ENCODE results near the gene FDXR.
"Not testable (repeated sequence)": the region's sequence is repeated elsewhere in the genome, so short reads cannot be mapped to it uniquely, and the experiment has no call there.

FDXR gene

GRCh38 chr17:74919440-74920305, 46.9 kb upstream of the FDXR start:
- no peak overlapping the region for H3K4me3 ChIP-seq (ENCODE audit: low read depth, low read length)
- TF ChIP-seq CTCF (IDR thresholded peaks at IDR 0.05; ENCODE audit: borderline replicate concordance, insufficient read depth, low read depth, low read length): peak; percentile 24; the same call in 1 of the 2 replicates

- H3K4me3 ChIP-seq (ENCODE audit: low read depth, low read length): no peak overlapping the region
- no peak for TF ChIP-seq CTCF (IDR thresholded peaks at IDR 0.05; ENCODE audit: borderline replicate concordance, insufficient read depth, low read depth, low read length)
These were observed 46.1 kb upstream of the FDXR start for GRCh38 chr17:74918906-74919305.

- H3K4me3 ChIP-seq (ENCODE audit: low read depth, low read length): no peak overlapping the region
- no peak for TF ChIP-seq CTCF (IDR thresholded peaks at IDR 0.05; ENCODE audit: borderline replicate concordance, insufficient read depth, low read depth, low read length)
These were observed 44.6 kb upstream of the FDXR start for GRCh38 chr17:74917430-74917829.

- no peak for TF ChIP-seq CTCF (IDR thresholded peaks at IDR 0.05; ENCODE audit: borderline replicate concordance, insufficient read depth, low read depth, low read length)
These were observed 44.0 kb upstream of the FDXR start for GRCh38 chr17:74916851-74917199.

GRCh38 chr17:74916136-74916850, 43.5 kb upstream of the FDXR start:
- no peak overlapping the region for H3K4me3 ChIP-seq (ENCODE audit: low read depth, low read length)
- no peak for TF ChIP-seq CTCF (IDR thresholded peaks at IDR 0.05; ENCODE audit: borderline replicate concordance, insufficient read depth, low read depth, low read length)

More at GRCh38 chr17:74916851-74917199, 44.0 kb upstream of the FDXR start:
- H3K4me3 ChIP-seq (ENCODE audit: low read depth, low read length): no peak overlapping the region

GRCh38 chr17:74911423-74911822, 38.6 kb upstream of the FDXR start:
- not testable (repeated sequence) for H3K4me3 ChIP-seq (ENCODE audit: low read depth, low read length)

GRCh38 chr17:74909097-74909496, 36.3 kb upstream of the FDXR start:
- not testable (repeated sequence) for H3K4me3 ChIP-seq (ENCODE audit: low read depth, low read length)

GRCh38 chr17:74907012-74907411, 34.2 kb upstream of the FDXR start:
- no peak for TF ChIP-seq CTCF (IDR thresholded peaks at IDR 0.05; ENCODE audit: borderline replicate concordance, insufficient read depth, low read depth, low read length)

GRCh38 chr17:74906214-74906793, 33.5 kb upstream of the FDXR start:
- not testable (repeated sequence) for H3K4me3 ChIP-seq (ENCODE audit: low read depth, low read length)

More at GRCh38 chr17:74907012-74907411, 34.2 kb upstream of the FDXR start:
- no peak overlapping the region for H3K4me3 ChIP-seq (ENCODE audit: low read depth, low read length)

All from GM12875 (cell line).